GM18873 (cell line): ENCODE data around the gene HMGB4.

Source experiments
- ATAC-seq: cut with Tn5 transposase; IDR thresholded peaks from one replicate; pipeline ENCODE4 v1.9.1; 2021; ENCODE audit warnings: mild to moderate bottlenecking, moderate library complexity, moderate number of reproducible peaks; ENCODE audit not compliant: unreplicated experiment, low FRiP score

HMGB4 gene

GRCh38 chr1:33846861-33847260 is 17.0 kb upstream of the HMGB4 start:
- no peak for ATAC-seq

- ATAC-seq: no peak
Measured at GRCh38 chr1:33848205-33848937, 15.5 kb upstream of the HMGB4 start.

- ATAC-seq: no peak
Measured at GRCh38 chr1:33849211-33849610, 14.7 kb upstream of the HMGB4 start.

- no peak for ATAC-seq
Measured at GRCh38 chr1:33850481-33850880, 13.4 kb upstream of the HMGB4 start.

GRCh38 chr1:33852711-33853110 is 11.2 kb upstream of the HMGB4 start:
- no peak for ATAC-seq

GRCh38 chr1:33853431-33853830 is 10.4 kb upstream of the HMGB4 start:
- ATAC-seq: no peak

- ATAC-seq: no peak
Measured at GRCh38 chr1:33854091-33854490, 9.8 kb upstream of the HMGB4 start.

- ATAC-seq: no peak
Measured at GRCh38 chr1:33860671-33861070, 3.2 kb upstream of the HMGB4 start.

- ATAC-seq: no peak
Measured at GRCh38 chr1:33864460-33865389, 846 bp downstream of the HMGB4 start.

- ATAC-seq: no peak
Measured at GRCh38 chr1:33866281-33866680, 2.4 kb downstream of the HMGB4 start.

- ATAC-seq: no peak
Measured at GRCh38 chr1:33867684-33868083, 3.8 kb downstream of the HMGB4 start.

- ATAC-seq: no peak
Measured at GRCh38 chr1:33872275-33872674, 8.4 kb downstream of the HMGB4 start.

- ATAC-seq: no peak
Measured at GRCh38 chr1:33872683-33873082, 8.8 kb downstream of the HMGB4 start.

- ATAC-seq: no peak
Measured at GRCh38 chr1:33874636-33875035, 10.8 kb downstream of the HMGB4 start.

- ATAC-seq: no peak
Measured at GRCh38 chr1:33875862-33876261, 12.0 kb downstream of the HMGB4 start.

GRCh38 chr1:33876970-33877650 is 13.2 kb downstream of the HMGB4 start:
- ATAC-seq: no peak

GRCh38 chr1:33878392-33878791 is 14.5 kb downstream of the HMGB4 start:
- ATAC-seq: no peak

GRCh38 chr1:33880305-33880704 is 16.4 kb downstream of the HMGB4 start:
- ATAC-seq: no peak

- no peak for ATAC-seq
Measured at GRCh38 chr1:33886496-33886895, 22.6 kb downstream of the HMGB4 start.

GRCh38 chr1:33893147-33893830 is 29.4 kb downstream of the HMGB4 start:
- ATAC-seq: no peak

- no peak for ATAC-seq
Measured at GRCh38 chr1:33895396-33895795, 31.5 kb downstream of the HMGB4 start.
